ENCODE data around the gene ADGRB3. TPM values are rescaled to one million over a fixed set of nuclear protein-coding genes. Genes with fewer than 3 reads are reported as not detected.

ADGRB3 gene
- total and polyA plus RNA-seq, 2 donors (not counting 3 experiments of a cell fraction or from before 2014, with no cell fraction given): not detected

GRCh38 chr6:69162811-69163210 is 527.7 kb downstream of the ADGRB3 start:
- ChIA-PET CTCF (no interaction called here), POLR2A (no interaction called here)
- no peaks in the 10 kb centered on the region for H3K4me1 ChIP-seq (ENCODE audit: control insufficient read depth, extremely low read depth, insufficient read depth, low read length)
- H3K79me2 ChIP-seq (ENCODE audit: control insufficient read depth, insufficient read depth, low read length): no peaks in the 10 kb centered on the region
- H3K4me3 ChIP-seq (replicated peaks in 1 of 3; ENCODE audit: insufficient read depth in 1 of 3, low read depth in 1 of 3, low read length in 3 of 3): no peak overlapping the region
- no peak overlapping the region for H2AFZ ChIP-seq (ENCODE audit: low read depth, low read length)
- no peak overlapping the region for H3K4me2 ChIP-seq (ENCODE audit: insufficient read depth, low read length)
- no peaks in the 10 kb centered on the region for H3K27me3 ChIP-seq (ENCODE audit: control insufficient read depth in 2 of 2, insufficient read depth in 2 of 2, low read length in 2 of 2)
- no peak overlapping the region for H3K27ac ChIP-seq (ENCODE audit: insufficient read depth, low read depth, low read length)
- DNase-seq (ENCODE audit: low read depth, low spot score): no peak
- H3K36me3 ChIP-seq (ENCODE audit: control insufficient read depth in 2 of 2, extremely low read depth in 1 of 2, insufficient read depth in 2 of 2, low read length in 2 of 2): no peaks in the 10 kb centered on the region
- dilution Hi-C loops (cut with MboI; ENCODE audit: extremely low pct_ligation_motif_present, low sequenced_read_pairs): no loop called here
- no peak overlapping the region for H3K9ac ChIP-seq (replicated peaks; ENCODE audit: extremely low read depth, insufficient read depth, low read length)
- no peak for FAIRE-seq
- TF ChIP-seq GATA2 (IDR thresholded peaks at IDR 0.05; ENCODE audit: insufficient read depth, insufficient read length, low read depth, low read length) (no peak), CTCF (IDR thresholded peaks at IDR 0.05; ENCODE audit: extremely low read depth in 1 of 2, insufficient read depth in 1 of 2, low read depth in 1 of 2, low read length in 2 of 2) (no peak), EZH2 (IDR thresholded peaks at IDR 0.05; ENCODE audit: borderline replicate concordance, low read depth, low read length, severe bottlenecking) (no peak), POLR2A (IDR thresholded peaks at IDR 0.05; ENCODE audit: low read depth, low read length) (no peak), POLR2AphosphoS5 (IDR thresholded peaks at IDR 0.05; ENCODE audit: insufficient read depth, low read depth, low read length) (no peak), MYC (IDR thresholded peaks at IDR 0.05; ENCODE audit: low read depth, low read length) (no peak), MAX (IDR thresholded peaks at IDR 0.05; ENCODE audit: insufficient read depth, insufficient read length) (no peak), FOS (IDR thresholded peaks at IDR 0.05; ENCODE audit: borderline replicate concordance, insufficient read depth, low read length) (no peak), JUN (IDR thresholded peaks at IDR 0.05; ENCODE audit: borderline replicate concordance, insufficient read depth, insufficient read length, low read depth) (no peak)
- intact Hi-C loops (cut with micrococcal nuclease): no loop called here
- BruUV-seq (replicated peaks): no TSS peak
- no peaks in the 10 kb centered on the region for H3K9me1 ChIP-seq (replicated peaks; ENCODE audit: control insufficient read depth, extremely low read depth, insufficient read depth, low read length)
- no peaks in the 10 kb centered on the region for H3K9me3 ChIP-seq (replicated peaks; ENCODE audit: control insufficient read depth, insufficient read depth, low read length)
- H4K20me1 ChIP-seq (replicated peaks; ENCODE audit: control insufficient read depth, extremely low read depth, insufficient read depth, low read length): no peaks in the 10 kb centered on the region
